Adrenal gland (tissue), 5 donors: ENCODE data around the gene MRGPRG.

Experiments used
- CTCF ChIP-seq, 6 experiments: fragments of 450-650 bp in 4 of 6; fragments of 200-600 bp in 2 of 6; sonication (generic) in 1 of 6; IDR thresholded peaks; 1 replicate in 5 of 6; 2 replicates in 1 of 6; pipeline versions ENCODE4 v1.5.1 to v1.8.0; 2016 to 2021; ENCODE audit warnings: antibody characterized with exemption in 6 of 6, mild to moderate bottlenecking in 2 of 6, moderate library complexity in 1 of 6
- POLR2A ChIP-seq, 2 donors: fragments of 450-650 bp; IDR thresholded peaks; one replicate each; pipeline ENCODE4 v1.6.1; 2017; ENCODE audit warnings: antibody characterized with exemption in 2 of 2, mild to moderate bottlenecking in 2 of 2, moderate library complexity in 1 of 2
- donor health status: DM: no; HTN: no; CAD: no.

DNA sequence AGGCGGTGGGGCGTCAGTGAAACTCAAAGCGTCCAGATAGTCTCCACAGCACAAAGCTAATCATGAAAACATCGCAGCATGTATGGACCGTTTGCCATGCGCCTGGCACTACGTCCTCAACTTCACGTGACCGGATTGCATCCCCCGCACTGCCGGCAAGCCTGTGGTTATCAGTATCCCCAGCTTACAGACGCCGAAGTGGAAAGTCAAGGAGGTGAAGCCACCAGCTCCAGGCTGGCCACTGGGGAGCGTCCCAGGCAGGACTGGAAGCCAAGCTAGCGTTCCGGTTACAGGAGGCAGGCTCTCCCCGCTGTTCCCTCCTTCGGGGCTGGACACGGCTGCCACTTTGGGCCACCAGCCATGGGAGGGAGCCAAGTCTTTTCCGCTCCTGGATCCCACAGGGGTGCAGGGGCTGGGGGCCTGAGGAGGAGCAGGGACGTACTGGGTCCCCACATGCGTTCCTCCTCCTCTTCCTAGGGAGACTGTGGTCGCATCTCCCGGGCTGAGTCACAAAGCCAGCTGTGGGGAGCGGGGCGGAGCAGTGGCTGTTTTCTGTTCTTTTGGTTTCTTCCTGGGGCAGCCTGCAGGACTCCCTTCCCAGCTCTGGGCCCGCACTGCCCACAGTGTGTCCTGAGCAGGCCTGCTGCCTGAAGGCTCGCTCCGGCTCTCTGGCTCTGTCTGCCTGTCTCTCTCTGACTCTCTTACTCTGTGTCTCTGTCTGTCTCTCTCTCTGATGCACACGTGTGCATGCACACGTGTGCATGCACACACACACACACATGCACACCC is 49.2 kb downstream of the MRGPRG start:
- peak in 1 of 6 experiments; percentile 8 for TF ChIP-seq CTCF (IDR thresholded peaks at IDR 0.05)
- peak in 1 of 2 donors; percentile 45 for TF ChIP-seq POLR2A (IDR thresholded peaks at IDR 0.05)
